Glomerular visceral epithelial cell (primary cell): ENCODE results near the gene XPC.

Source experiments
- DNase-seq: peaks from one replicate; pipeline ENCODE4 v3.0.0-alpha.2; 2016; ENCODE audit errors: extremely low spot score

The XPC gene

GRCh38 chr3:14147617-14148016 lies 30.8 kb downstream of the XPC start:
- DNase-seq, result no peak

GRCh38 chr3:14147066-14147435 lies 31.4 kb downstream of the XPC start:
- no peak for DNase-seq

GRCh38 chr3:14146381-14147065 lies 31.9 kb downstream of the XPC start:
- no peak for DNase-seq

GRCh38 chr3:14145670-14146380 lies 32.6 kb downstream of the XPC start:
- no peak for DNase-seq

GRCh38 chr3:14145236-14145635 lies 33.2 kb downstream of the XPC start:
- no peak for DNase-seq

GRCh38 chr3:14144423-14145075 lies 33.9 kb downstream of the XPC start:
- peak; percentile 96 for DNase-seq

- peak; percentile 85 for DNase-seq
Observed at GRCh38 chr3:14143271-14144225, 34.9 kb downstream of the XPC start.

GRCh38 chr3:14142567-14143270 lies 35.7 kb downstream of the XPC start:
- DNase-seq, result no peak

GRCh38 chr3:14141602-14142341 lies 36.6 kb downstream of the XPC start:
- DNase-seq, result no peak

- no peak for DNase-seq
Observed at GRCh38 chr3:14141144-14141543, 37.3 kb downstream of the XPC start.

- DNase-seq, result no peak
Observed at GRCh38 chr3:14140668-14141067, 37.7 kb downstream of the XPC start.

GRCh38 chr3:14139771-14140170 lies 38.6 kb downstream of the XPC start:
- DNase-seq, result no peak

GRCh38 chr3:14138878-14139655 lies 39.3 kb downstream of the XPC start:
- no peak for DNase-seq

- no peak for DNase-seq
Observed at GRCh38 chr3:14138109-14138877, 40.1 kb downstream of the XPC start.

GRCh38 chr3:14137445-14137844 lies 41.0 kb downstream of the XPC start:
- DNase-seq, result no peak

GRCh38 chr3:14137004-14137403 lies 41.4 kb downstream of the XPC start:
- DNase-seq, result no peak

- DNase-seq, result no peak
Observed at GRCh38 chr3:14135581-14135980, 42.8 kb downstream of the XPC start.

GRCh38 chr3:14134291-14134690 lies 44.1 kb downstream of the XPC start:
- DNase-seq, result no peak

- no peak for DNase-seq
Observed at GRCh38 chr3:14133876-14134275, 44.5 kb downstream of the XPC start.
